Testis (tissue), 3 donors: Measurements from ENCODE around the gene BLVRA. TPM values are rescaled to one million over a fixed set of nuclear protein-coding genes. Genes with fewer than 3 reads are reported as not detected.

Source experiments
- DNase-seq: peaks from one replicate; pipeline ENCODE4 v3.0.0-alpha.2; 2019
- H3K27ac ChIP-seq, 2 donors: fragments of 200-600 bp; sonication (generic); one replicate each; pipeline ENCODE4 v1.5.1; 2019
- H3K27me3 ChIP-seq: fragments of 200-600 bp; sonication (generic); one replicate; pipeline ENCODE4 v1.5.1; 2019
- H3K36me3 ChIP-seq: fragments of 200-600 bp; sonication (generic); one replicate; pipeline ENCODE4 v1.5.1; 2017; ENCODE audit warnings: low read depth; ENCODE audit errors: missing control alignments
- H3K4me1 ChIP-seq: fragments of 200-600 bp; sonication (generic); one replicate; pipeline ENCODE4 v1.5.1; 2019
- H3K4me3 ChIP-seq, 2 donors: fragments of 200-600 bp; sonication (generic); one replicate each; pipeline ENCODE4 v1.5.1; 2017 to 2019
- H3K9me3 ChIP-seq: fragments of 200-600 bp; sonication (generic); one replicate; pipeline ENCODE4 v1.5.1; 2017
- CTCF ChIP-seq, 3 experiments: fragments of 450-650 bp in 2 of 3; fragments of 200-600 bp in 1 of 3; sonication (generic) in 1 of 3; IDR thresholded peaks; one replicate each; pipeline ENCODE4 v1.5.1; 2016 to 2019; ENCODE audit warnings: antibody characterized with exemption in 3 of 3, mild to moderate bottlenecking in 2 of 3, moderate library complexity in 1 of 3
- POLR2A ChIP-seq: fragments of 450-650 bp; IDR thresholded peaks from one replicate; pipeline ENCODE4 v1.6.1; 2017; ENCODE audit warnings: antibody characterized with exemption, mild to moderate bottlenecking, moderate library complexity
- whole genome bisulfite sequencing, 2 donors: methylation state at CpG; one replicate each; pipeline ENCODE4 v1.1.5; 2018; 5-methylcytosine and 5-hydroxymethylcytosine counted together
- intact Hi-C: fragments of 100-400 bp; cut with DNase I; formaldehyde crosslinking; loops from one replicate; pipeline ENCODE4 v1.15.1; 2023; ENCODE audit warnings: low total_unique reads
- polyA plus RNA-seq: library from polyadenylated mRNA; stranded (reverse); fragments of 350-450 nt; fragmentation: Illumina TruSeq; extraction: RNeasy Lipid Tissue Mini Kit (QIAGEN cat#74804); gene quantifications from one replicate; pipeline ENCODE4 v1.2.3, GENCODE V29; 2014; ENCODE audit warnings: low read depth, low replicate concordance; ENCODE audit not compliant: insufficient read depth
- total RNA-seq, 2 donors: library from RNA; depleted of rRNA; stranded (reverse); fragments of >200 nt; gene quantifications; one replicate each; pipeline ENCODE4 v1.2.3, GENCODE V29; 2016

Gene BLVRA
- total and polyA plus RNA-seq, 3 donors from 2014 or later = 16.8 to 33.7 (median 20.2) TPM

DNA sequence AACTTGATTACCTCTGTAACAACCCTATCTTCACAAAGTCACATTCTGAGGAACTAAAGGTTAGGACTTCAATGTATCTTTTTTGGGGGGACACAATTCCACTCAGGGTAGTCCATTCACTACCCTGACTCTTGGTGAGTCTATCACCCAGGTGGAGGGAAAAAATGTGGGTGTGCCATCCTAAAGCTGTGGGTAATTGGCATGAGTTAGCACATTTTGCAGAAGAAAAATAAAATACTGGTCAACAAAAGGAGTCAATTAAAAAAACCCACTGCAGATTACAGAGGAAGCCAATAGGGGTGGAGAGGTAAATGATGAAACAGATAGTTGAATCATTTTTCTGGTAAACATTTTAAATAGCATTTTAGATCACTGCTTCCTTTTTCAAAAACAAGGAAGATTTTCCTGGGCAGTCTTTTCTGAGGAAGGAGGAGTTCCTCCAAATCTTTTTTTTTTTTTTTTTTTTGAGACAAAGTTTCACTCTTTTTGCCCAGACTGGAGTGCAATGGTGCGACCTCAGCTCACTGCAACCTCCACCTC lies 5.1 kb upstream of the BLVRA start:
- Histone ChIP-seq H3K27ac (no peak overlapping the region), H3K27me3 (no peaks in the 10 kb centered on the region), H3K4me3 (no peak overlapping the region), H3K4me1 (no peaks in the 10 kb centered on the region), H3K36me3 (no peaks in the 10 kb centered on the region), H3K9me3 (no peaks in the 10 kb centered on the region)
- TF ChIP-seq CTCF (IDR thresholded peaks at IDR 0.05) (no peak), POLR2A (no peak)
- DNase-seq = no peak
- 50 to 71% methylated on average over 1 of the region's 1 CpG for WGBS, 2 donors
- intact Hi-C loops = no loop called here

DNA sequence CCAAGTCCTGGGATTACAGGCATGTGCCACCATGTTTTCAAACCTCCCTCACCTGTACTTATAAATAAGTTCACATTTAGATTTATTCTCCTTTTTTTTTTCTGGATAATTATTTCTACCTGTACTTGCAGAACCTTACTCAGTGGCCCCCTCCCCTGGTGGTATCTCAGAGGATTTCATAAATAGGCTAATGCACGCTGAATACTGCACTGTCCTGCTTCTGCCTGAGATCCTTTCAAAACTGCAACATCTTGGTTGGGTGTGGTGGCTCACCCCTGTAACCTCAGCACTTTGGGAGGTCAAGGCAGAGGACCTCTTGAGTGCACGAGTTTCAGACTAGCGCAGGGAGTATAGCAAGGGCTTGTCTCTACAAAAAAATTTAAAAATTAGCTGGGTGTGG lies 4.6 kb upstream of the BLVRA start:
- Histone ChIP-seq H3K27me3 (no peaks in the 10 kb centered on the region), H3K4me1 (no peaks in the 10 kb centered on the region), H3K36me3 (no peaks in the 10 kb centered on the region), H3K27ac (no peak overlapping the region), H3K4me3 (no peak overlapping the region), H3K9me3 (no peaks in the 10 kb centered on the region)
- WGBS, 2 donors = 77 to 87% methylated on average over 3 of the region's 3 CpGs
- TF ChIP-seq POLR2A (no peak), CTCF (IDR thresholded peaks at IDR 0.05) (no peak)
- no peak for DNase-seq
- intact Hi-C loops = no loop called here

DNA sequence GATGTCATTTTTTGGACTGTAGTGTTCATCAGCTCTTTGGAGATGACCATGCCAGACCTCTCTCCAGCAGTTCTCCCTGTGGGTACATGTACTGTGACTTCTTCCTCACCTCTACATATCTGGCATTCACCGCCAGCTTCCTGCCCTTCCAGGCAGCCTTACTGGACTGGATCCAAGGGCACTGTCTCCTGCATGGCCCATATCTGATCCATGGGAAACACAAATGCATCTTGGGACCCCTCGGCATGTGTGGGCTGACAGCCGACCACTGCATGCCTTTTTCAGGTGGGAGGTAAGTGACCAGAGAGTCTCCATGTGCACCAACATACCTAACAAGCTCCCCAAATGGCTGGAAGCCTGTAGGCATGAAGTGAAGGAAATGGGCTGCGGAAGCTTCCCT lies 3.9 kb upstream of the BLVRA start:
- no peak overlapping the region for H3K27ac ChIP-seq

GRCh38 chr7:43756368-43757072 lies 2.0 kb upstream of the BLVRA start:
- intact Hi-C loops = no loop called here
- H3K9me3 ChIP-seq = no peaks in the 10 kb centered on the region
- DNase-seq = no peak
- H3K27me3 ChIP-seq = no peaks in the 10 kb centered on the region
- no peaks in the 10 kb centered on the region for H3K4me1 ChIP-seq
- no peak overlapping the region for H3K4me3 ChIP-seq
- H3K36me3 ChIP-seq = no peaks in the 10 kb centered on the region
- no peak for TF ChIP-seq POLR2A
- no peak for TF ChIP-seq CTCF (IDR thresholded peaks at IDR 0.05)
- H3K27ac ChIP-seq = no peak overlapping the region
- 88 to 93% methylated on average over 1 of the region's 1 CpG for WGBS, 2 donors

More for the DNA sequence above, 3.9 kb upstream of the BLVRA start:
- no peaks in the 10 kb centered on the region for H3K4me1 ChIP-seq
- WGBS, 2 donors = 74 to 75% methylated on average over 3 to 4 of the region's 4 CpGs
- DNase-seq = no peak
- no peaks in the 10 kb centered on the region for H3K9me3 ChIP-seq
- intact Hi-C loops = no loop called here
- no peaks in the 10 kb centered on the region for H3K27me3 ChIP-seq
- TF ChIP-seq POLR2A (no peak), CTCF (IDR thresholded peaks at IDR 0.05) (no peak)
- H3K4me3 ChIP-seq = no peak overlapping the region
- H3K36me3 ChIP-seq = no peaks in the 10 kb centered on the region
